ENCODE measurements around the gene VSTM2B.

VSTM2B gene

DNA sequence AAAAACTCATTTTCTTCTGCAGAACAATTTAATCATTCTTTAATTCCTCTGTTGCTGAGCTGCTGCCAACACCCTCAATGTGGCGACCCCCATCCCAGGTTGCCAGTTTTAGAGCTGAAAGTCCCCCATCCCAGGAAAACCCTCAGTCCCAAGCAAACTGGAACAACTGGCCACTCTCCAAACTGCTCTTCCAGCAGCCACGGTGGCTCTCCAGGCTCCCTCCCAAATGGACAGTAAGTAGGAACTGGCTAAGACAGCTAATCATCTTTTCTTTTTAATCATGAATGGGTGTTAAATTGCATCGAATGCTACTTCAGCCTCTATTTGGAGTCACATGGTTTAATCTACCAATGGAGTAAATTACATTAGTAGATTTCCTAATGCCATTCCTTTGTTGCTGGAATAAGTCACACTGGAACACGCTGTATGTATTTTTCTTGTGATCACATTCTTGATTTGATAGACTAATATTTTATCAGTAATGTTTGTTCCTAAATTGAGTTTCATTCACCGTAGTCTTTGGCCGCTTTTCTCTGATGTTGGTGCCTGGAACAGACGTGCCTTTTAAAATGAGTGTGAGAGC, 33.7 kb upstream of the VSTM2B start:
- no peak overlapping the region for H2AFZ ChIP-seq (ENCODE audit: low read length)
- H3K9ac ChIP-seq (ENCODE audit: low read length) = no peak overlapping the region
- H3K4me1 ChIP-seq (ENCODE audit: insufficient read depth, low read length, severe bottlenecking) = no peaks in the 10 kb centered on the region
- no peaks in the 10 kb centered on the region for H3K27me3 ChIP-seq (ENCODE audit: insufficient read depth, low read length)
- TF ChIP-seq, protein P1, sequence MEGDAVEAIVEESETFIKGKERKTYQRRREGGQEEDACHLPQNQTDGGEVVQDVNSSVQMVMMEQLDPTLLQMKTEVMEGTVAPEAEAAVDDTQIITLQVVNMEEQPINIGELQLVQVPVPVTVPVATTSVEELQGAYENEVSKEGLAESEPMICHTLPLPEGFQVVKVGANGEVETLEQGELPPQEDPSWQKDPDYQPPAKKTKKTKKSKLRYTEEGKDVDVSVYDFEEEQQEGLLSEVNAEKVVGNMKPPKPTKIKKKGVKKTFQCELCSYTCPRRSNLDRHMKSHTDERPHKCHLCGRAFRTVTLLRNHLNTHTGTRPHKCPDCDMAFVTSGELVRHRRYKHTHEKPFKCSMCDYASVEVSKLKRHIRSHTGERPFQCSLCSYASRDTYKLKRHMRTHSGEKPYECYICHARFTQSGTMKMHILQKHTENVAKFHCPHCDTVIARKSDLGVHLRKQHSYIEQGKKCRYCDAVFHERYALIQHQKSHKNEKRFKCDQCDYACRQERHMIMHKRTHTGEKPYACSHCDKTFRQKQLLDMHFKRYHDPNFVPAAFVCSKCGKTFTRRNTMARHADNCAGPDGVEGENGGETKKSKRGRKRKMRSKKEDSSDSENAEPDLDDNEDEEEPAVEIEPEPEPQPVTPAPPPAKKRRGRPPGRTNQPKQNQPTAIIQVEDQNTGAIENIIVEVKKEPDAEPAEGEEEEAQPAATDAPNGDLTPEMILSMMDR (IDR thresholded peaks at IDR 0.05; ENCODE audit: low read length) = no peak
- no peak for TF ChIP-seq EZH2 (IDR thresholded peaks at IDR 0.05; ENCODE audit: borderline replicate concordance, low read length)
- no peaks in the 10 kb centered on the region for H3K36me3 ChIP-seq (ENCODE audit: insufficient read depth, low read length)
- no peak overlapping the region for H3K4me3 ChIP-seq (ENCODE audit: low read depth, low read length, poor library complexity, severe bottlenecking)
- H3K4me2 ChIP-seq (ENCODE audit: low read length) = no peak overlapping the region
- H3K9me3 ChIP-seq (ENCODE audit: low read length) = no peaks in the 10 kb centered on the region
- H3F3A ChIP-seq (ENCODE audit: insufficient read depth, low read length) = no peaks in the 10 kb centered on the region
- no peaks in the 10 kb centered on the region for H3K9me2 ChIP-seq (ENCODE audit: low read depth, low read length)
- H3K79me2 ChIP-seq (ENCODE audit: insufficient read depth, low read length) = no peaks in the 10 kb centered on the region
- H4K20me1 ChIP-seq (ENCODE audit: insufficient read depth, low read length) = no peaks in the 10 kb centered on the region
- no peak overlapping the region for H3K27ac ChIP-seq (ENCODE audit: low read depth, low read length, poor library complexity, severe bottlenecking)

DNA sequence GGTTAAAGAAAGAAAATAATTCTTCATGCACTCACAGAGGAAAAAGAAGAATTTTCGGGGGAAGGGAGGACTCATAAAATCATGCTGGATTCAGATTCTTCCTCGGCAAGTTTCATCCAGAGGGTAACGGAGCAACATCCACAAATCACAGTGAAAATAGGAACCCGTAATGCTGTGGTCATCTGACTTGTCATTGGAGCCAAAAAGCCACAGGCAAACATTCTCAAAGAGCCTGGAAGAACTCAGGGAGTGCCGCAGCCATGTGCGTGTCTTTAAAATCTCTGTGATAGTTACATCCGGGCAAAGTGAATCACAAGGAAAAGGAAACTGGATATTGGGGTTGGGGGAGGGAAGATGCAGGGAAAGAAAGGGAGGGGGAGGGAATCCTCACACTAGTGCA, 33.0 kb upstream of the VSTM2B start:
- Histone ChIP-seq H3K27me3 (ENCODE audit: insufficient read depth, low read length) (no peaks in the 10 kb centered on the region), H3K36me3 (ENCODE audit: insufficient read depth, low read length) (no peaks in the 10 kb centered on the region), H3K9me3 (ENCODE audit: low read length) (no peaks in the 10 kb centered on the region), H3K27ac (ENCODE audit: low read depth, low read length, poor library complexity, severe bottlenecking) (no peak overlapping the region), H3K4me1 (ENCODE audit: insufficient read depth, low read length, severe bottlenecking) (no peaks in the 10 kb centered on the region), H3K9ac (ENCODE audit: low read length) (no peak overlapping the region), H3K4me3 (ENCODE audit: low read depth, low read length, poor library complexity, severe bottlenecking) (no peak overlapping the region), H3K79me2 (ENCODE audit: insufficient read depth, low read length) (no peaks in the 10 kb centered on the region), H3K4me2 (ENCODE audit: low read length) (no peak overlapping the region), H2AFZ (ENCODE audit: low read length) (no peak overlapping the region), H3F3A (ENCODE audit: insufficient read depth, low read length) (no peaks in the 10 kb centered on the region), H3K9me2 (ENCODE audit: low read depth, low read length) (no peaks in the 10 kb centered on the region), H4K20me1 (ENCODE audit: insufficient read depth, low read length) (no peaks in the 10 kb centered on the region)
- TF ChIP-seq, protein P1 (IDR thresholded peaks at IDR 0.05; ENCODE audit: low read length) = no peak

DNA sequence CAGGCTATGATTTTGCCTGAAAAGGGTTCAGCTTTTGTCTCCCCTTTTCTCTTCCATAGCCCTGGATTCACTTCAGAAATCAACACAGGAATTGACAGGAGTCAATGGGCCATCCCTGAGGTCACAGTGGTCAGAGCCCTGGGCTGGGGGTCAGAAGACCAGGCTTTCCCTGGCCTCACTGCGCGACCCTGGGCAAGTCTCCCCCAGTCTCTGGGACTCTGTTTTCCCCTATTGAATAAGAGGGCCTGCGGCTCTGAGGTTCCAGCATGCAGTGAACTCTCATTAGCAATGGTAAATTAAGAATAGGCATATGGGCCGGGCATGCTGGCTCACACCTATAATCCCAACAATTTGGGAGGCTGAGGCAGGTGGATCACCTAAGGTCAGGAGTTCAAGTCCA, 30.7 kb upstream of the VSTM2B start:
- no peak overlapping the region for H2AFZ ChIP-seq (ENCODE audit: low read length)
- H3K4me1 ChIP-seq (ENCODE audit: insufficient read depth, low read length, severe bottlenecking) = no peaks in the 10 kb centered on the region
- H3K9me3 ChIP-seq (ENCODE audit: low read length) = no peaks in the 10 kb centered on the region
- no peaks in the 10 kb centered on the region for H3K79me2 ChIP-seq (ENCODE audit: insufficient read depth, low read length)
- H3K27me3 ChIP-seq (ENCODE audit: insufficient read depth, low read length) = no peaks in the 10 kb centered on the region
- no peak overlapping the region for H3K9ac ChIP-seq (ENCODE audit: low read length)
- no peak overlapping the region for H3K4me2 ChIP-seq (ENCODE audit: low read length)
- no peaks in the 10 kb centered on the region for H4K20me1 ChIP-seq (ENCODE audit: insufficient read depth, low read length)
- H3K9me2 ChIP-seq (ENCODE audit: low read depth, low read length) = no peaks in the 10 kb centered on the region
- no peak overlapping the region for H3K27ac ChIP-seq (ENCODE audit: low read depth, low read length, poor library complexity, severe bottlenecking)
- H3F3A ChIP-seq (ENCODE audit: insufficient read depth, low read length) = no peaks in the 10 kb centered on the region
- H3K4me3 ChIP-seq (ENCODE audit: low read depth, low read length, poor library complexity, severe bottlenecking) = no peak overlapping the region
- no peaks in the 10 kb centered on the region for H3K36me3 ChIP-seq (ENCODE audit: insufficient read depth, low read length)
- TF ChIP-seq, protein P1 (IDR thresholded peaks at IDR 0.05; ENCODE audit: low read length) = no peak
- TF ChIP-seq EZH2 (IDR thresholded peaks at IDR 0.05; ENCODE audit: borderline replicate concordance, low read length) = no peak

Data from OCI-LY1 (cell line).